ENCODE data around the gene DCLRE1C.

DNA sequence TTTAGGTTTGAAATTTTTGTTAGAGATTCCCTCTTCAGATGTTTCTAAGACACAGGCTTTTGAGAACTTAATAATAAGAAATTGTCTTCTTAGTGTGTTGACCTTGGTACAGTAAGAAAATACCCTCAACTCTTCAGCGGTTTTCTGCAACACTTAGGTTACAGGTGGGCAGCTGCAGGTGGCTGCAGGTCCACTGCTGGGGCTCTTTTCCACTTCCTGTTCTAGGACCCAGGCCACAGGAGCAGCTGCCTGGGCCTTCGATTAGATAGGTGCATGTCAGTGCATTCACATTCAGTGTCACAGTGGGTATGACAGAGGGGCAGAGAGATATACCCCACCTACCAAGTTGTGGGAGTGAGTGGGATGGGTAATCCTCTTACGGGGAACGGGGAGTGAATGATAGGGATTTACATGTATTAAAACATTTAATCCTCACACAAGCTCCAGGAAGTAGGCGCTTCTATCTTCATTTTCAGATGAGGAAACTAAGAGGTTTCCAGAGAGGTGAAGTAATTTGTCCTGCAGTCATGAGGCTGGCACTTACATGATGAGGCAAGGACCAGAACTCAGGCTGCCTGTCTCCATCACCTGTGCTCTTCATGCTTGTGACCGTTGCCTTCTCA, 95.4 kb downstream of the DCLRE1C start:
- TF ChIP-seq, protein P1, sequence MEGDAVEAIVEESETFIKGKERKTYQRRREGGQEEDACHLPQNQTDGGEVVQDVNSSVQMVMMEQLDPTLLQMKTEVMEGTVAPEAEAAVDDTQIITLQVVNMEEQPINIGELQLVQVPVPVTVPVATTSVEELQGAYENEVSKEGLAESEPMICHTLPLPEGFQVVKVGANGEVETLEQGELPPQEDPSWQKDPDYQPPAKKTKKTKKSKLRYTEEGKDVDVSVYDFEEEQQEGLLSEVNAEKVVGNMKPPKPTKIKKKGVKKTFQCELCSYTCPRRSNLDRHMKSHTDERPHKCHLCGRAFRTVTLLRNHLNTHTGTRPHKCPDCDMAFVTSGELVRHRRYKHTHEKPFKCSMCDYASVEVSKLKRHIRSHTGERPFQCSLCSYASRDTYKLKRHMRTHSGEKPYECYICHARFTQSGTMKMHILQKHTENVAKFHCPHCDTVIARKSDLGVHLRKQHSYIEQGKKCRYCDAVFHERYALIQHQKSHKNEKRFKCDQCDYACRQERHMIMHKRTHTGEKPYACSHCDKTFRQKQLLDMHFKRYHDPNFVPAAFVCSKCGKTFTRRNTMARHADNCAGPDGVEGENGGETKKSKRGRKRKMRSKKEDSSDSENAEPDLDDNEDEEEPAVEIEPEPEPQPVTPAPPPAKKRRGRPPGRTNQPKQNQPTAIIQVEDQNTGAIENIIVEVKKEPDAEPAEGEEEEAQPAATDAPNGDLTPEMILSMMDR (IDR thresholded peaks at IDR 0.05), result no peak
- no peak for TF ChIP-seq POLR2A (IDR thresholded peaks at IDR 0.05)
